ENCODE results near the gene PCDHA6. TPM values are rescaled to one million over a fixed set of nuclear protein-coding genes. Genes with fewer than 3 reads are reported as not detected.
"Not testable (repeated sequence)": the region's sequence is repeated elsewhere in the genome, so short reads cannot be mapped to it uniquely, and the experiment has no call there.

PCDHA6 gene
- total RNA-seq, 2 donors from 2014 or later, result 6.2 to 6.5 TPM

DNA sequence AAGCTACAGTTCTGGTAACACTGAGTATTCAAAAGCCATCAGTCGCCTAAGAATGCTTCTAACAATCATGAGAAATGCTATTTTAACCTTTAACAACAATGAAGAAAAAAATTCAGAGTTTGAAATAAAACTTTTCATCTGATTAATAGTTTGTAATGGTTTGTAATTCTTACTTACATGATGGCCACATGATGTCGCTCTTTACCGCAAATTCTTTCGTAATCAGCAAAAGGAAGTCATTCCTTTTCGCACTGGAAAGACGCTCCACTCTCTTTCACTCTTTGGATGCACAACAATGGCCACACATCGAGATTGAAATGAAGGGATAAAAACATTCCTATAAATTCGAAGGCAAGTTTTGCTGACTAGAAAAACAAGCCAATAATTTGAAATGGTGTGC is 6.2 kb downstream of the PCDHA6 start, which contains the start of gene PCDHA7:
TSS of gene PCDHA7 (plus strand) at position 277 of the 400 bp plus-strand sequence. CDS start at position 392, 115 bp downstream.
- Mint-ChIP-seq H3K4me3 (peak within 1 kb of the TSS; percentile 95), H3K9me3 (peaks cover 13% of the 10 kb centered on the region), H3K4me1 (peaks cover 8% of the 10 kb centered on the region), H3K27me3 (ENCODE audit: insufficient read depth) (no peaks in the 10 kb centered on the region), H3K27ac (peak within 1 kb of the TSS; percentile 96), H3K36me3 (ENCODE audit: low read depth) (peaks cover 22% of the 10 kb centered on the region)
- no peak within 1 kb of the TSS for H3K9ac ChIP-seq (ENCODE audit: extremely low read depth, low read length, poor library complexity, severe bottlenecking)
- H3K36me3 ChIP-seq (ENCODE audit: control insufficient read depth, insufficient read depth, low read length), result no peaks in the 10 kb centered on the region
- no peak within 1 kb of the TSS for H3K27ac ChIP-seq (ENCODE audit: low read depth, low read length)
- no peak for DNase-seq
- no peaks in the 10 kb centered on the region for H3K9me3 ChIP-seq (ENCODE audit: control insufficient read depth, low read length)
- H3K4me3 ChIP-seq (ENCODE audit: low read length), result no peak within 1 kb of the TSS
- WGBS, 2 experiments (ENCODE audit: insufficient coverage in 1 of 2, insufficient read length in 1 of 2), result 87 to 88% methylated on average over 7 to 8 of the region's 8 CpGs
- no peaks in the 10 kb centered on the region for H3K27me3 ChIP-seq (ENCODE audit: control insufficient read depth, insufficient read depth, low read length, poor library complexity, severe bottlenecking)
- TF ChIP-seq, protein P1, sequence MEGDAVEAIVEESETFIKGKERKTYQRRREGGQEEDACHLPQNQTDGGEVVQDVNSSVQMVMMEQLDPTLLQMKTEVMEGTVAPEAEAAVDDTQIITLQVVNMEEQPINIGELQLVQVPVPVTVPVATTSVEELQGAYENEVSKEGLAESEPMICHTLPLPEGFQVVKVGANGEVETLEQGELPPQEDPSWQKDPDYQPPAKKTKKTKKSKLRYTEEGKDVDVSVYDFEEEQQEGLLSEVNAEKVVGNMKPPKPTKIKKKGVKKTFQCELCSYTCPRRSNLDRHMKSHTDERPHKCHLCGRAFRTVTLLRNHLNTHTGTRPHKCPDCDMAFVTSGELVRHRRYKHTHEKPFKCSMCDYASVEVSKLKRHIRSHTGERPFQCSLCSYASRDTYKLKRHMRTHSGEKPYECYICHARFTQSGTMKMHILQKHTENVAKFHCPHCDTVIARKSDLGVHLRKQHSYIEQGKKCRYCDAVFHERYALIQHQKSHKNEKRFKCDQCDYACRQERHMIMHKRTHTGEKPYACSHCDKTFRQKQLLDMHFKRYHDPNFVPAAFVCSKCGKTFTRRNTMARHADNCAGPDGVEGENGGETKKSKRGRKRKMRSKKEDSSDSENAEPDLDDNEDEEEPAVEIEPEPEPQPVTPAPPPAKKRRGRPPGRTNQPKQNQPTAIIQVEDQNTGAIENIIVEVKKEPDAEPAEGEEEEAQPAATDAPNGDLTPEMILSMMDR (conservative IDR thresholded peaks at IDR 0.05), result peak; percentile 72
- H3K4me1 ChIP-seq (ENCODE audit: control insufficient read depth, insufficient read depth, low read length), result no peaks in the 10 kb centered on the region

DNA sequence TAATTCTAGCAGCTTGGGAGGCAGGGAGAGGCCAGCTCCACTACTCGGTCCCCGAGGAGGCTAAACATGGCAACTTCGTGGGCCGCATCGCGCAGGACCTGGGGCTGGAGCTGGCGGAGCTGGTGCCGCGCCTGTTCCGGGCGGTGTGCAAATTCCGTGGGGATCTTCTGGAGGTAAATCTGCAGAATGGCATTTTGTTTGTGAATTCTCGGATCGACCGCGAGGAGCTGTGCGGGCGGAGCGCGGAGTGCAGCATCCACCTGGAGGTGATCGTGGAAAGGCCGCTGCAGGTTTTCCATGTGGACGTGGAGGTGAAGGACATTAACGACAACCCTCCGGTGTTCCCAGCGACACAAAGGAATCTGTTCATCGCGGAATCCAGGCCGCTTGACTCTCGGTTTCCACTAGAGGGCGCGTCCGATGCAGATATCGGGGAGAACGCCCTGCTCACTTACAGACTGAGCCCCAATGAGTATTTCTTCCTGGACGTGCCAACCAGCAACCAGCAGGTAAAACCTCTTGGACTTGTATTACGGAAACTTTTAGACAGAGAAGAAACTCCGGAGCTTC is 6.8 kb downstream of the PCDHA6 start:
- not testable (repeated sequence) for DNase-seq; H3K4me3 ChIP-seq (ENCODE audit: low read length); H3K27ac ChIP-seq (ENCODE audit: low read depth, low read length); H3K36me3 ChIP-seq (ENCODE audit: control insufficient read depth, insufficient read depth, low read length); H3K9me3 Mint-ChIP-seq; H3K27me3 Mint-ChIP-seq (ENCODE audit: insufficient read depth); H3K9me3 ChIP-seq (ENCODE audit: control insufficient read depth, low read length); H3K4me1 Mint-ChIP-seq; H3K9ac ChIP-seq (ENCODE audit: extremely low read depth, low read length, poor library complexity, severe bottlenecking); H3K27me3 ChIP-seq (ENCODE audit: control insufficient read depth, insufficient read depth, low read length, poor library complexity, severe bottlenecking); H3K4me1 ChIP-seq (ENCODE audit: control insufficient read depth, insufficient read depth, low read length)
- Mint-ChIP-seq H3K36me3 (ENCODE audit: low read depth) (peaks cover 17% of the 10 kb centered on the region), H3K27ac (peak overlapping the region; percentile 96), H3K4me3 (peak overlapping the region; percentile 95)
- 95 to 98% methylated on average over 16 to 23 of the region's 38 CpGs for WGBS, 2 experiments (ENCODE audit: insufficient coverage in 1 of 2, insufficient read length in 1 of 2)

DNA sequence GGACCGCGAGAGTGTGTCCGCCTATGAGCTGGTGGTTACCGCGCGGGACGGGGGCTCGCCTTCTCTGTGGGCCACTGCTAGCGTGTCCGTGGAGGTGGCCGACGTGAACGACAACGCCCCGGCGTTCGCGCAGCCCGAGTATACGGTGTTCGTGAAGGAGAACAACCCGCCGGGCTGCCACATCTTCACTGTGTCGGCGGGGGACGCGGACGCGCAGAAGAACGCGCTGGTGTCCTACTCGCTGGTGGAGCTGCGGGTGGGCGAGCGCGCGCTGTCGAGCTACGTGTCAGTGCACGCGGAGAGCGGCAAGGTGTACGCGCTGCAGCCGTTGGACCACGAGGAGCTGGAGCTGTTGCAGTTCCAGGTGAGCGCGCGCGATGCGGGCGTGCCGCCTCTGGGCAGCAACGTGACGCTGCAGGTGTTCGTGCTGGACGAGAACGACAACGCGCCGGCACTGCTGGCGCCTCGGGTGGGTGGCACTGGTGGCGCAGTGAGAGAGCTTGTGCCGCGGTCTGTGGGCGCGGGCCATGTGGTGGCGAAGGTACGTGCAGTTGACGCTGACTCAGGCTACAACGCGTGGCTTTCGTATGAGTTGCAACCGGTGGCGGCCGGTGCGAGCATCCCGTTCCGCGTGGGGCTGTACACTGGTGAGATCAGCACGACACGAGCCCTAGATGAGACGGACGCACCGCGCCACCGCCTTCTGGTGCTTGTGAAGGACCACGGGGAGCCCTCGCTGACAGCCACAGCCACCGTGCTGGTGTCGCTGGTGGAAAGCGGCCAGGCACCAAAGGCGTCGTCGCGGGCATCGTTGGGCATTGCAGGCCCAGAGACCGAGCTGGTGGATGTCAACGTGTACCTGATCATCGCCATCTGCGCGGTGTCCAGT is 8.1 kb downstream of the PCDHA6 start:
- no peaks in the 10 kb centered on the region for H3K27me3 ChIP-seq (ENCODE audit: control insufficient read depth, insufficient read depth, low read length, poor library complexity, severe bottlenecking)
- peaks cover 8% of the 10 kb centered on the region for H3K4me1 Mint-ChIP-seq
- no peaks in the 10 kb centered on the region for H3K9me3 ChIP-seq (ENCODE audit: control insufficient read depth, low read length)
- no peak for DNase-seq
- H3K4me1 ChIP-seq (ENCODE audit: control insufficient read depth, insufficient read depth, low read length), result no peaks in the 10 kb centered on the region
- no peak overlapping the region for H3K4me3 ChIP-seq (ENCODE audit: low read length)
- 96 to 97% methylated on average over 75 to 103 of the region's 103 CpGs for WGBS, 2 experiments (ENCODE audit: insufficient coverage in 1 of 2, insufficient read length in 1 of 2)
- no peak overlapping the region for H3K27ac Mint-ChIP-seq
- no peak overlapping the region for H3K9ac ChIP-seq (ENCODE audit: extremely low read depth, low read length, poor library complexity, severe bottlenecking)
- no peaks in the 10 kb centered on the region for H3K27me3 Mint-ChIP-seq (ENCODE audit: insufficient read depth)
- peaks cover 14% of the 10 kb centered on the region for H3K36me3 Mint-ChIP-seq (ENCODE audit: low read depth)
- H3K27ac ChIP-seq (ENCODE audit: low read depth, low read length), result no peak overlapping the region
- H3K9me3 Mint-ChIP-seq, result peaks cover 10% of the 10 kb centered on the region
- TF ChIP-seq, protein P1 (conservative IDR thresholded peaks at IDR 0.05), result no peak
- no peaks in the 10 kb centered on the region for H3K36me3 ChIP-seq (ENCODE audit: control insufficient read depth, insufficient read depth, low read length)
- no peak overlapping the region for H3K4me3 Mint-ChIP-seq
